Measurements from ENCODE around the gene TAGLN2. TPM values are rescaled to one million over a fixed set of nuclear protein-coding genes. Genes with fewer than 3 reads are reported as not detected.
"Not testable (repeated sequence)": the region's sequence is repeated elsewhere in the genome, so short reads cannot be mapped to it uniquely, and the experiment has no call there.

Gene TAGLN2
- polyA plus RNA-seq, 1 donor = 155 TPM

GRCh38 chr1:159899634-159900033 lies 25.7 kb downstream of the TAGLN2 start:
- not testable (repeated sequence) for DNase-seq

GRCh38 chr1:159898527-159898926 lies 26.8 kb downstream of the TAGLN2 start:
- no peak for DNase-seq

GRCh38 chr1:159897962-159898361 lies 27.3 kb downstream of the TAGLN2 start:
- no peak for DNase-seq

GRCh38 chr1:159896546-159896930 lies 28.8 kb downstream of the TAGLN2 start:
- DNase-seq = no peak

GRCh38 chr1:159895836-159896545 lies 29.3 kb downstream of the TAGLN2 start:
- DNase-seq = no peak

GRCh38 chr1:159895286-159895685 lies 30.0 kb downstream of the TAGLN2 start:
- no peak for DNase-seq

GRCh38 chr1:159892944-159893343 lies 32.4 kb downstream of the TAGLN2 start:
- no peak for DNase-seq

GRCh38 chr1:159891275-159892157 lies 33.8 kb downstream of the TAGLN2 start:
- DNase-seq = peak; percentile 68

- DNase-seq = no peak
Measured at GRCh38 chr1:159890390-159890789, 34.9 kb downstream of the TAGLN2 start.

GRCh38 chr1:159889821-159890252 lies 35.5 kb downstream of the TAGLN2 start:
- peak; percentile 41 for DNase-seq

- no peak for DNase-seq
Measured at GRCh38 chr1:159889202-159889601, 36.1 kb downstream of the TAGLN2 start.

- DNase-seq = no peak
Measured at GRCh38 chr1:159884296-159884695, 41.0 kb downstream of the TAGLN2 start.

GRCh38 chr1:159883134-159883533 lies 42.2 kb downstream of the TAGLN2 start:
- no peak for DNase-seq

- no peak for DNase-seq
Measured at GRCh38 chr1:159882527-159882862, 42.8 kb downstream of the TAGLN2 start.

- DNase-seq = no peak
Measured at GRCh38 chr1:159881622-159882526, 43.4 kb downstream of the TAGLN2 start.

GRCh38 chr1:159880430-159880829 lies 44.9 kb downstream of the TAGLN2 start:
- DNase-seq = no peak

- no peak for DNase-seq
Measured at GRCh38 chr1:159879977-159880376, 45.3 kb downstream of the TAGLN2 start.

GRCh38 chr1:159879136-159879535 lies 46.2 kb downstream of the TAGLN2 start:
- no peak for DNase-seq

GRCh38 chr1:159877695-159878444 lies 47.4 kb downstream of the TAGLN2 start:
- no peak for DNase-seq

- DNase-seq = no peak
Measured at GRCh38 chr1:159873530-159874143, 51.7 kb downstream of the TAGLN2 start.

GRCh38 chr1:159872891-159873290 lies 52.4 kb downstream of the TAGLN2 start:
- DNase-seq = no peak

GRCh38 chr1:159870704-159871103 lies 54.6 kb downstream of the TAGLN2 start:
- no peak for DNase-seq

All from hindlimb muscle (tissue), 1 donor.